ENCODE data around the gene AP1AR. TPM values are rescaled to one million over a fixed set of nuclear protein-coding genes. Genes with fewer than 3 reads are reported as not detected.

The AP1AR gene
- total RNA-seq, 6 experiments from 2014 or later = 9.2 to 13.8 (median 11.1) TPM

DNA sequence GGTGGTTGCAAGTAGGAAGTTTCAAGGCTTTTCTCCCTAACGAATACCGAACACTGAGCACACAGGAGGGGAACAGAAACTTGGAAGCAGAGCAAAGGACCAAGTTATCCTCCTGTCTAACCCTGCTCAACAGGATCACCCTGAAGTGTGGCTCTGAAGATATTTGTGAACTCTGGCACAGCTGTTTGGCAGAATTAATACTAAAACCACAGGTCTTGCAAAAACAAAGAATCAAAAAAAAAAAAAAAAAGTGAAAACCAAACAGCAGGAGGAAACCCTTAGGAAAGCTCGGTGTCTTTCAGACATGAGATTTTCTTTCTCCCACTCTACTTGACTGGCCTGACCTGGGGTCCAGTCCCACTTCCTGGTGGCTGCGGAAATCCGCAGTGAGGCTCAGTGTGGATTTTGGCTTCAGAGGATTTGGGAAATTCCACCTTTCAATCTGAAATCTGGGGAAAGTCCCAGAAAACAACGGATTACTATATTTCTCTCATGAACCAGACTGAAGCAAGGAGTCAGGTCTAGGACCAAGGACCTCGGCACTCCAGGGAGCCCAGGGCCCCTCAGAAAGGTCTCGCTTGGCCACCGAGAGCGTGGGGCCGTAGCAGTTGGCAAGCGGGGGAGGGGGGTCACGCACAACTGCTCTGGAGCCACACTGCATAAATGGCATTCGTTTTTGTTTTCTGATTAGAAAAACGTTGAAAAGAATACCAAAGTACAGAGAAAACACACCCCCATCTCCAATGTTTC is 53.2 kb downstream of the AP1AR start:
- intact Hi-C loops (cut with DNase I) = no loop called here
- no peak for TF ChIP-seq POLR2A (IDR thresholded peaks at IDR 0.05)
- TF ChIP-seq, protein P1, sequence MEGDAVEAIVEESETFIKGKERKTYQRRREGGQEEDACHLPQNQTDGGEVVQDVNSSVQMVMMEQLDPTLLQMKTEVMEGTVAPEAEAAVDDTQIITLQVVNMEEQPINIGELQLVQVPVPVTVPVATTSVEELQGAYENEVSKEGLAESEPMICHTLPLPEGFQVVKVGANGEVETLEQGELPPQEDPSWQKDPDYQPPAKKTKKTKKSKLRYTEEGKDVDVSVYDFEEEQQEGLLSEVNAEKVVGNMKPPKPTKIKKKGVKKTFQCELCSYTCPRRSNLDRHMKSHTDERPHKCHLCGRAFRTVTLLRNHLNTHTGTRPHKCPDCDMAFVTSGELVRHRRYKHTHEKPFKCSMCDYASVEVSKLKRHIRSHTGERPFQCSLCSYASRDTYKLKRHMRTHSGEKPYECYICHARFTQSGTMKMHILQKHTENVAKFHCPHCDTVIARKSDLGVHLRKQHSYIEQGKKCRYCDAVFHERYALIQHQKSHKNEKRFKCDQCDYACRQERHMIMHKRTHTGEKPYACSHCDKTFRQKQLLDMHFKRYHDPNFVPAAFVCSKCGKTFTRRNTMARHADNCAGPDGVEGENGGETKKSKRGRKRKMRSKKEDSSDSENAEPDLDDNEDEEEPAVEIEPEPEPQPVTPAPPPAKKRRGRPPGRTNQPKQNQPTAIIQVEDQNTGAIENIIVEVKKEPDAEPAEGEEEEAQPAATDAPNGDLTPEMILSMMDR (IDR thresholded peaks at IDR 0.05) = no peak
- Histone ChIP-seq H3K27ac (peak overlapping the region; percentile 86 to 90 (median 87)), H3K36me3 (no peaks in the 10 kb centered on the region), H3K27me3 (no peaks in the 10 kb centered on the region), H3K4me1 (peaks cover 0 to 16% (median 0%) of the 10 kb centered on the region in 4 donors), H3K9me3 (no peaks in the 10 kb centered on the region), H3K4me3 (peak overlapping the region; percentile 75 to 91 (median 89))
- ATAC-seq = peak; percentile 30 to 35 (median 32)
- DNase-seq = peak in 2 of 3 donors; percentile 39 to 61
- WGBS (ENCODE audit: insufficient coverage, low coverage, low lambda C conversion rate, missing lambda C conversion rate) = 0% methylated on average over 13 of the region's 15 CpGs

DNA sequence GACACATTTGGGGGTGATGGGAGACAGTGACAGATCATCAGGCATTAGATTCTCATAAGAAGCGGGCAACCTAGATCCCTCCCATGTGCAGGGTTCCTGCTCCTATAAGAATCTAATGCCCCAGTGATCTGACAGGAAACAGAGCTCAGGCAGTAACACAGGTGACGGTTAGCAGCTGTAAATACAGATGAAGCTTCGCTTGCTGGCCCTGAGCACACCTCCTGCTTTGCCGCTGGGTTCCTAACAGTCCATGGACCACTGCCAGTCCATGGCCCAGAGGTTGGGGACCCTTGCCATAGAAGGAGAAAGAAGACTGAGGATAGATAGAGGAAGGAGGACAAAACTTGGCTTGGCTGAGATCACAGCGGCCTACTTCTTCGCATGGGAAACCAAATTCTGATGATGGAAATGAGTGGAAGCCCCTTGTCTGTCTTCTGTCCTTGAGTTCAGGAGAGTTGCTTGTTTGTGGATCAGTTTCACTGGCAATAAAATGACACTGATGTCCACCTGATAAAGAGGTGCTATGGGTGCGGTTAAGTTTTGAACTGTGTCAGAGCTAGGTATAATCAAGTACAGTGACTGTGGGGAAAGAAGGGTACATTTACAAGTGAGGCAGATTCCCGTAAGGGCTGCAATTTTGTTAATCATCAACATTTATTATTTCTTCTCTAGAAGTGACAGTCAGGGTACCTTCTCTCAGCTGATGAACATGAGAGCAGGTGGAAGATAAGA is 55.8 kb downstream of the AP1AR start:
- H3K27me3 ChIP-seq = no peaks in the 10 kb centered on the region
- no peak for DNase-seq

GRCh38 chr4:112288455-112288854 is 56.9 kb downstream of the AP1AR start:
- Histone ChIP-seq H3K36me3 (no peaks in the 10 kb centered on the region), H3K9me3 (no peaks in the 10 kb centered on the region), H3K27me3 (no peaks in the 10 kb centered on the region), H3K4me1 (peaks cover 0 to 9% (median 0%) of the 10 kb centered on the region in 4 donors), H3K4me3 (no peak overlapping the region), H3K27ac (no peak overlapping the region)
- WGBS (ENCODE audit: insufficient coverage, low coverage, low lambda C conversion rate, missing lambda C conversion rate) = 48% methylated on average over 3 of the region's 3 CpGs
- no peak for ATAC-seq
- intact Hi-C loops (cut with DNase I) = no loop called here
- no peak for DNase-seq
- no peak for TF ChIP-seq POLR2A (IDR thresholded peaks at IDR 0.05)
- TF ChIP-seq, protein P1 (IDR thresholded peaks at IDR 0.05) = no peak

More for the DNA sequence above, 55.8 kb downstream of the AP1AR start:
- TF ChIP-seq, protein P1 (IDR thresholded peaks at IDR 0.05) = no peak
- no peak for TF ChIP-seq POLR2A (IDR thresholded peaks at IDR 0.05)
- intact Hi-C loops (cut with DNase I) = no loop called here
- no peak overlapping the region for H3K4me3 ChIP-seq
- peak overlapping the region in 2 of 3 donors; percentile 1 to 31 for H3K27ac ChIP-seq
- H3K9me3 ChIP-seq = no peaks in the 10 kb centered on the region
- WGBS (ENCODE audit: insufficient coverage, low coverage, low lambda C conversion rate, missing lambda C conversion rate) = 66% methylated on average over 8 of the region's 8 CpGs
- peaks cover 0 to 15% (median 0%) of the 10 kb centered on the region in 4 donors for H3K4me1 ChIP-seq
- no peaks in the 10 kb centered on the region for H3K36me3 ChIP-seq
- ATAC-seq = peak in 1 of 4 donors; percentile 1

DNA sequence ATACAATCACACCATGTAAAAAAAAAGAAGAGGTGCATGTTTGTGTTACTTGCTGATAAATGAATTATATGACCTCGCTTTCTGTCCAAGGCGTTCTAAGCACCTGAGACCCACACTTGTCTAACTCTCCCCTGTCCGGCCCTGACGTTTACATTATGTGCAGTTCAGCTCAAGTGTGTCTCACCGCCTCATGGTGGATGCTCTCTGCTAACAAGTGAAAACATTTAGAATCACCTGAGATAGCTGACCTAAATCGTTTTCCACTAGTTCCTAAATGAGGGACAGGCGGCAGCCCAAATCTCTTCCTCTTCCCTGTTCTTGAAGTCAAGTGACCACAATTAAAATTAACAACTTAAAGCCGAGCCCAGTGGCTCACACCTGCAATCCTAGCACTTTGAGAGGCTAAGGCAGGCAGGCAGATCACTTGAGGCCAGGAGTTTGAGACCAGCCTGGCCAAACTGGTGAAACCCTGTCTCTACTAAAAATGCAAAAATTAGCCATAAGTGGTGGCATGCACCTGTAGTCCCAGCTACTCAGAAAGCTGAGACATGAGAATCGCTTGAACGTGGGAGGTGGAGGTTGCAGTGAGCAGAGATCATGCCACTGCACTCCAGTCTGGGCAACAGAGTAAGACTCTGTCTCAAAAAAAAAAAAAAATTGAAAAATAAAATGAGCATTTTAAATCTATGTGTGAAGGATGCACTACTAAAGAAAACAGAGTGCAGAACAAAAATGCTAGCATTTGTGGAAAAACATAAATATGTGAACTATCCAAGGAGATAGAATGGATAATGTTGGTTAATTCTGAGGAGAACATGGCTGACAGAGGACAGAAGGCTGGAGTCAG is 58.0 kb downstream of the AP1AR start:
- no peak for ATAC-seq
- TF ChIP-seq, protein P1 (IDR thresholded peaks at IDR 0.05) = no peak
- TF ChIP-seq POLR2A (IDR thresholded peaks at IDR 0.05) = no peak
- intact Hi-C loops (cut with DNase I) = no loop called here
- no peaks in the 10 kb centered on the region for H3K4me1 ChIP-seq
- no peak overlapping the region for H3K4me3 ChIP-seq
- DNase-seq = no peak
- no peaks in the 10 kb centered on the region for H3K9me3 ChIP-seq
- H3K36me3 ChIP-seq = no peaks in the 10 kb centered on the region
- no peaks in the 10 kb centered on the region for H3K27me3 ChIP-seq
- H3K27ac ChIP-seq = no peak overlapping the region
- 82% methylated on average over 10 of the region's 10 CpGs for WGBS (ENCODE audit: insufficient coverage, low coverage, low lambda C conversion rate, missing lambda C conversion rate)
